ENCODE results near the gene LMBR1. TPM values are rescaled to one million over a fixed set of nuclear protein-coding genes. Genes with fewer than 3 reads are reported as not detected.

The LMBR1 gene
- polyA plus RNA-seq, 3 donors, result 14.8 to 24.4 (median 21.2) TPM

- H3K9me3 ChIP-seq (replicated peaks in 1 of 2; ENCODE audit: control insufficient read depth in 1 of 2, insufficient read depth in 1 of 2, low read length in 2 of 2), result no peaks in the 10 kb centered on the region
- no peaks in the 10 kb centered on the region for H3K79me2 ChIP-seq (ENCODE audit: insufficient read depth, low read length)
- intact Hi-C loops (cut with micrococcal nuclease), result no loop called here
- 100% methylated on average over 3 of the region's 7 CpGs for WGBS (ENCODE audit: insufficient coverage)
- H2AFZ ChIP-seq (ENCODE audit: insufficient read depth, low read depth, low read length, poor library complexity, severe bottlenecking), result no peak overlapping the region
- no peaks in the 10 kb centered on the region for H3K4me1 ChIP-seq (ENCODE audit: control insufficient read depth in 1 of 2, insufficient read depth in 2 of 2, low read length in 2 of 2)
- no peaks in the 10 kb centered on the region for H3K4me1 Mint-ChIP-seq
- H3K36me3 Mint-ChIP-seq, result peaks cover 33 to 45% of the 10 kb centered on the region in 2 donors
- H3K9ac ChIP-seq (ENCODE audit: insufficient read depth, low read length, poor library complexity, severe bottlenecking), result no peak overlapping the region
- H3K27me3 ChIP-seq (ENCODE audit: control insufficient read depth in 2 of 2, insufficient read depth in 2 of 2, low read length in 2 of 2), result no peaks in the 10 kb centered on the region
- no peak overlapping the region for H3K4me3 ChIP-seq (replicated peaks in 1 of 3; ENCODE audit: low read depth in 2 of 3, low read length in 3 of 3)
- no peaks in the 10 kb centered on the region for H4K20me1 ChIP-seq (ENCODE audit: insufficient read depth, low read length)
- H3K4me2 ChIP-seq (replicated peaks; ENCODE audit: extremely low read depth, low read length, poor library complexity, severe bottlenecking), result no peak overlapping the region
- peaks cover 0 to 2% (median 0%) of the 10 kb centered on the region in 7 donors for H3K9me3 Mint-ChIP-seq
- no peak for TF ChIP-seq CTCF (IDR thresholded peaks at IDR 0.05)
- H3K36me3 ChIP-seq (replicated peaks in 1 of 2; ENCODE audit: control insufficient read depth in 1 of 2, insufficient read depth in 2 of 2, low read length in 2 of 2), result peaks cover 12 to 51% of the 10 kb centered on the region in 2 donors
- peaks cover 0 to 2% (median 0%) of the 10 kb centered on the region in 3 donors for H3K27me3 Mint-ChIP-seq (ENCODE audit: low read depth in 3 of 3)
- DNase-seq, result no peak
- H3K27ac Mint-ChIP-seq, result no peak overlapping the region
- H3K4me3 Mint-ChIP-seq, result no peak overlapping the region
- H3K27ac ChIP-seq (ENCODE audit: low read depth in 1 of 2, low read length in 2 of 2), result no peak overlapping the region
Measured at GRCh38 chr7:156753630-156754029, 139.4 kb downstream of the LMBR1 start.

- H3K4me3 ChIP-seq (replicated peaks in 1 of 3; ENCODE audit: low read depth in 2 of 3, low read length in 3 of 3), result no peak overlapping the region
- Mint-ChIP-seq H3K4me1 (no peaks in the 10 kb centered on the region), H3K27ac (no peak overlapping the region), H3K36me3 (peaks cover 29 to 40% of the 10 kb centered on the region in 2 donors), H3K27me3 (ENCODE audit: low read depth in 3 of 3) (no peaks in the 10 kb centered on the region), H3K9me3 (no peaks in the 10 kb centered on the region), H3K4me3 (no peak overlapping the region)
- TF ChIP-seq CTCF (IDR thresholded peaks at IDR 0.05), result no peak
- no peak overlapping the region for H3K4me2 ChIP-seq (replicated peaks; ENCODE audit: extremely low read depth, low read length, poor library complexity, severe bottlenecking)
- H4K20me1 ChIP-seq (ENCODE audit: insufficient read depth, low read length), result no peaks in the 10 kb centered on the region
- WGBS (ENCODE audit: insufficient coverage), result 94% methylated on average over 2 of the region's 4 CpGs
- no peak overlapping the region for H3K9ac ChIP-seq (ENCODE audit: insufficient read depth, low read length, poor library complexity, severe bottlenecking)
- no peaks in the 10 kb centered on the region for H3K9me3 ChIP-seq (replicated peaks in 1 of 2; ENCODE audit: control insufficient read depth in 1 of 2, insufficient read depth in 1 of 2, low read length in 2 of 2)
- H3K27me3 ChIP-seq (ENCODE audit: control insufficient read depth in 2 of 2, insufficient read depth in 2 of 2, low read length in 2 of 2), result no peaks in the 10 kb centered on the region
- H3K27ac ChIP-seq (ENCODE audit: low read depth in 1 of 2, low read length in 2 of 2), result no peak overlapping the region
- no peaks in the 10 kb centered on the region for H3K4me1 ChIP-seq (ENCODE audit: control insufficient read depth in 1 of 2, insufficient read depth in 2 of 2, low read length in 2 of 2)
- no peak for DNase-seq
- H2AFZ ChIP-seq (ENCODE audit: insufficient read depth, low read depth, low read length, poor library complexity, severe bottlenecking), result no peak overlapping the region
- intact Hi-C loops (cut with micrococcal nuclease), result no loop called here
- H3K79me2 ChIP-seq (ENCODE audit: insufficient read depth, low read length), result no peaks in the 10 kb centered on the region
- peaks cover 12 to 46% of the 10 kb centered on the region in 2 donors for H3K36me3 ChIP-seq (replicated peaks in 1 of 2; ENCODE audit: control insufficient read depth in 1 of 2, insufficient read depth in 2 of 2, low read length in 2 of 2)
Measured at GRCh38 chr7:156753229-156753560, 139.8 kb downstream of the LMBR1 start.

Data from CD14-positive monocyte (primary cell).